ENCODE data around the gene ANKRD13B. TPM values are rescaled to one million over a fixed set of nuclear protein-coding genes. Genes with fewer than 3 reads are reported as not detected.

The ANKRD13B gene
- total RNA-seq, 1 donor from 2014 or later, result 9.4 TPM

DNA sequence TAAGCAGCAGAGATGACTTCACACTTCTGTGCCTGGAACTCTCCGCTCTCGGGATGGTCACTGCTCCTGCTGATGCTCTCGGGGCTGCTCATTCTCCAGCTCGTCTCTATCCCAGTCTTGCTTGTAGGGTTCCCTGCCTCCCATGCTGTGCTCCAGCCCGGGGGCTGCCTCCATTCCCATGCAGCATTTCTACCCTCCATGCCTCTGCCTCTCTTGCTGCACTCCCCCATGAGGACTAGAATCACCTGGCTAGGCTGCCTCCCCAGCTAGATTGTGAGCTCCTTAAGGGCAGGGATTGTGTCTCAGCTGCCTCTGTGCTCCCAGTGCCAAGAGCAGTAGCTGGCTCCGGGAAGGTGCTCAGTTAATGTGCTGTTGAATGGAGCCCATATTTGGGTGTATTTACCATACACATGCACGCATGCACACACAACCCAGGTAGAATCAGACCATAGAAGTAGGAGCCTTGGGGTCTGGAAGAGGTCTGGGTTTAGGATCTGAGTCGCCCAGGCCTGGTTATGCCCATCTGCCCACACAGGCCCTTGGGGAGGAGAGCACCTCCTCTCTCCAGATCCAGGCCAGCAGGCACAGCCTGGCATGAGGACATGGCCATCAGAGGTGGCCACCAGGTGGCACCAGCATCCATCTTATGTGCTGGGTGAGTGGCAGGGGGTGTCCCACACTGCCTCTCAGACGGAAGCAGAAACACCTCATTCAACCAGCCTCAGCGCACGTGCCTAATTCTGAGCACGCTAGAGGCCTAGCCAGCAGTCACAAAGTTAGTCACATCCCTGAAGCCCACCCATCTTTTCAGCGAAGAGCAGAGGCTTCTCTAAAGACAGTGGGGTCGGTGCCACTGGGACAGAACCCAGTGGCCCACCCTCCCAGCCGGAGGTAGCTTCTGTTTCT is 12.8 kb upstream of the ANKRD13B start:
- H3K9me3 ChIP-seq (ENCODE audit: control insufficient read depth in 3 of 3, low read length in 3 of 3), result no peaks in the 10 kb centered on the region
- H3K4me3 ChIP-seq (ENCODE audit: low read length in 3 of 3), result peak overlapping the region in 1 of 3 donors; percentile 22
- peaks cover 54 to 58% (median 55%) of the 10 kb centered on the region in 3 donors for H3K36me3 ChIP-seq (ENCODE audit: control insufficient read depth in 3 of 3, insufficient read depth in 3 of 3, low read length in 3 of 3)
- H3K27me3 ChIP-seq (ENCODE audit: control insufficient read depth in 3 of 3, insufficient read depth in 3 of 3, low read length in 3 of 3), result no peaks in the 10 kb centered on the region
- H3K27ac ChIP-seq (ENCODE audit: low read depth, low read length), result no peak overlapping the region
- H3K4me1 ChIP-seq (ENCODE audit: control insufficient read depth in 3 of 3, insufficient read depth in 3 of 3, low read length in 3 of 3), result peaks cover 30 to 49% (median 38%) of the 10 kb centered on the region in 3 donors
- peak overlapping the region in 1 of 3 donors; percentile 40 for H3K9ac ChIP-seq (ENCODE audit: low read depth in 1 of 3, low read length in 3 of 3)

DNA sequence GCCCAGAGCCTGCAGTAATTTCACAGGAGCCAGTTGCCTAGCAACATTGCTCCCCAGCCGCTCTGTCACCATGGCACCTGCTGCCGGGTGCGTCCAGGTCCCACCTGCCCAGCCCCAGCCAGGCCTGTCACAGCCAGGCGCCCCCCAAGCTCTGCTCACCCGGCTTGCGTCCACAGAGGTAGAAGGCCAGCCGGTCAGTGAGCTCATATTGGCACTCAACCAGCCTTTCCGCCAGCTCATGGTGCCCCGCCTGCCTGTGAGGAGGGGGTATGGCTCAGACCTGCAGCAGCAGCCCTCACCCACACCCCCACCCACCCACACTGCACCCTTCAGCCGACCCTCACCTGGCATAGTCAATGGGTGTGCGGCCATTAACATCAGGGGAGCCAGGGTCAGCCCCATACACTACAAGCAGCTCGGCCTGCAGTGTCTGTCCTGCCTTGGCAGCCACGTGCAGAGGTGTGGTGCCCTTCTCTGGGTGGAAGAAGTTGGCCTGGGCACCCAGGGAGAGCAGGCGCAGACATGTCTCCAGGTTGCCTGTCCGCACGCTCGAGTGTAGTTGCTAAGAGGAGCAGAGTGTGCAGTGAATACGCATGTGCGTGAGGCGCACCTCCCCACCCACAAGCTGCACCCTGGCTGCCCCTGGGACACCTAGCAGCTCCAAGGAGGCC is 11.2 kb upstream of the ANKRD13B start:
- Histone ChIP-seq H3K27me3 (ENCODE audit: control insufficient read depth in 3 of 3, insufficient read depth in 3 of 3, low read length in 3 of 3) (no peaks in the 10 kb centered on the region), H3K27ac (ENCODE audit: low read depth, low read length) (no peak overlapping the region), H3K4me3 (ENCODE audit: low read length in 3 of 3) (no peak overlapping the region), H3K9ac (ENCODE audit: low read depth in 1 of 3, low read length in 3 of 3) (no peak overlapping the region), H3K4me1 (ENCODE audit: control insufficient read depth in 3 of 3, insufficient read depth in 3 of 3, low read length in 3 of 3) (peaks cover 40 to 62% (median 51%) of the 10 kb centered on the region in 3 donors), H3K36me3 (ENCODE audit: control insufficient read depth in 3 of 3, insufficient read depth in 3 of 3, low read length in 3 of 3) (peaks cover 38 to 43% (median 39%) of the 10 kb centered on the region in 3 donors), H3K9me3 (ENCODE audit: control insufficient read depth in 3 of 3, low read length in 3 of 3) (no peaks in the 10 kb centered on the region)

DNA sequence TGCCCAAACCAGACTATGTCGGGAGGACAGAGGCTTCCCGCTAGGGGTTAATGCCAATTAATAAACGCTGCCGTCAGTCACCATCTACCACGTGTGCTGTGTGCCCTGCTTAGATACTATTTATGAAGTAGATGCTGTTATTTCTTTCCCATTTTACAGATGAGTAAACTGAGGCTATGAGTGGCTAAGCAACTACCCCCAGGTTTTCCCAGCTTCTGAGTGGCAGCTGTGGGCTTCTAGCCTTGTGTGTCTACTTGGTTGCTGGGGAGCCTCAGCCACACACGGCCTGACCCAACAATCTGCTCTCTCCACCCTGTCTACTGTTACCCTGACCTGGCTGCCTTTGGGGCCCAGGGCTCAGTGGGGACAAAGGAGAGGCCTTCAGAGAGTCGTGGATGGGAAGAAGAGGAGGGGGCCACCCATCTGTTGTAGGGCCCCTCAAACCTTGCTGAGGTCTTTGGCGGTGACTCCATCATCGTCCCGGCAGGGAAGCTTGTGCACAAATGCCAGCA is 10.6 kb upstream of the ANKRD13B start:
- H3K9ac ChIP-seq (ENCODE audit: low read depth in 1 of 3, low read length in 3 of 3), result peak overlapping the region in 1 of 3 donors; percentile 54
- peaks cover 33 to 37% (median 33%) of the 10 kb centered on the region in 3 donors for H3K36me3 ChIP-seq (ENCODE audit: control insufficient read depth in 3 of 3, insufficient read depth in 3 of 3, low read length in 3 of 3)
- no peak overlapping the region for H3K27ac ChIP-seq (ENCODE audit: low read depth, low read length)
- peaks cover 46 to 68% (median 57%) of the 10 kb centered on the region in 3 donors for H3K4me1 ChIP-seq (ENCODE audit: control insufficient read depth in 3 of 3, insufficient read depth in 3 of 3, low read length in 3 of 3)
- H3K9me3 ChIP-seq (ENCODE audit: control insufficient read depth in 3 of 3, low read length in 3 of 3), result no peaks in the 10 kb centered on the region
- no peaks in the 10 kb centered on the region for H3K27me3 ChIP-seq (ENCODE audit: control insufficient read depth in 3 of 3, insufficient read depth in 3 of 3, low read length in 3 of 3)
- no peak overlapping the region for H3K4me3 ChIP-seq (ENCODE audit: low read length in 3 of 3)

DNA sequence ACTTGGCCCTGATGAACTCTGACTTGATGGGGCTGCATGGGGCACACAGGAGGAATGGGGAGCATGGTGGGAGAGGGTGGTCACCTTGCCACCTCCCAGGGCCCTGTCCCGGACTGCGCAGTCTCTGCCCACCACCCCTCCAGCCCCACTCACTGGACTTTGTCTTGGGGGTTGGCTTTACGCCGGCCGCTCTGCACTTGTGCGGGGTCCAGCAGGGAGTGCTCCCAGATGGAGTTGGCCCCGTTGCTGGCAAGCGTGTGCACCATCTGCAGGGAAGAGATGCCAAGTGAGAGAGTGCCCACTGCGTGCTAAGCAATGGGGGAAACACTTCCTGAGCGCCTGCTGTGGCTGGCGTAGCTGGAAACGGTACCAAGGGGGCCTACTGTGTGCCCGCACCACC is 10.2 kb upstream of the ANKRD13B start:
- peaks cover 51 to 72% (median 62%) of the 10 kb centered on the region in 3 donors for H3K4me1 ChIP-seq (ENCODE audit: control insufficient read depth in 3 of 3, insufficient read depth in 3 of 3, low read length in 3 of 3)
- peaks cover 28 to 33% (median 29%) of the 10 kb centered on the region in 3 donors for H3K36me3 ChIP-seq (ENCODE audit: control insufficient read depth in 3 of 3, insufficient read depth in 3 of 3, low read length in 3 of 3)
- no peaks in the 10 kb centered on the region for H3K27me3 ChIP-seq (ENCODE audit: control insufficient read depth in 3 of 3, insufficient read depth in 3 of 3, low read length in 3 of 3)

DNA sequence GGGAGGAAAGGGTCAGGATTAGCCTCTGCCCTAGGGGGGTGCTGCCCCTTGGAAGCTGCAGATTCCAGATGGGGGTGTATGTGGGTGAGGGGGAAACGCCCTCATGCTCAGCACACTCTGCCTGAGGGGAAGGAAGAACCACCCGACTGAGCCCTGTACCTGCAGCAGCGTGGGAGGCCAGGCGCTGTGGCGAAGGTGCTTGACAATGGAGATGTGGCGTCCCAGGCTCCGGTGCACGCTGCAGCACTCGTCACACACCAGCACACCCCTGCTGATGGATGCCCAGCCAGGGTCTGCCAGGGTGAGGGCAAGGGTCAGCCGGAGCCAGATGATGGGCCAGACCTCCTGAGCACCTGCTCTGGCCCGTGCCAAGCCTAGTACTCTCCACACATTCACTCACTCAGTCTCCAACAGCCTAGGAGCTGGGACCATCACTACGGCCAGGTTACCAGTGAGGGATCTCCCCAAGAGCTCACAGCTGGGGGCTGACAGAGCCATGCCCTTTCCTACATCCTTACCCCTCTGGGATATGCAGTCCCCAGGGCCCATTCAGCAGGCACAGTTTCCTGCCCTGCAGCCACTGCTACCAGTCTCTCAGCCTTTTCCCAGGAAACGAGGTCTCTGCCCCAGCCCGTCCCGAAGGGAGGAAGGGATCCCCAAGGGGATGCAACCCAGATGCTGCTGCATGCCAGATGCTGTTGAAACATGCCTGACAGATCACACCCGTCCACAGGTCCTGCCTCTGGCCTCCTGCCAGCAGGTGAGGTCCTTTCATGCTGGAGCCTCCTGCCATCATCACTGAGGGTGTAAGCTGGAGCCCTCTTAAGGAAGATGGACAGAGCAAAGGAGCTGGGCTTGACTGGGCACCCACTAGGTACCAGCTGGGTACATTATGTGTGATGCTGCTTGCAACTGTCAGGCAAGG is 9.3 kb upstream of the ANKRD13B start:
- Histone ChIP-seq H3K36me3 (ENCODE audit: control insufficient read depth in 3 of 3, insufficient read depth in 3 of 3, low read length in 3 of 3) (peaks cover 20 to 25% (median 22%) of the 10 kb centered on the region in 3 donors), H3K4me1 (ENCODE audit: control insufficient read depth in 3 of 3, insufficient read depth in 3 of 3, low read length in 3 of 3) (peaks cover 59 to 80% (median 70%) of the 10 kb centered on the region in 3 donors), H3K9ac (ENCODE audit: low read depth in 1 of 3, low read length in 3 of 3) (peak overlapping the region in 1 of 3 donors; percentile 54), H3K27me3 (ENCODE audit: control insufficient read depth in 3 of 3, insufficient read depth in 3 of 3, low read length in 3 of 3) (no peaks in the 10 kb centered on the region), H3K9me3 (ENCODE audit: control insufficient read depth in 3 of 3, low read length in 3 of 3) (no peaks in the 10 kb centered on the region), H3K27ac (ENCODE audit: low read depth, low read length) (no peak overlapping the region), H3K4me3 (ENCODE audit: low read length in 3 of 3) (peak overlapping the region in 1 of 3 donors; percentile 0)

More for the DNA sequence above, 10.2 kb upstream of the ANKRD13B start:
- H3K9ac ChIP-seq (ENCODE audit: low read depth in 1 of 3, low read length in 3 of 3), result peak overlapping the region in 1 of 3 donors; percentile 54
- no peak overlapping the region for H3K27ac ChIP-seq (ENCODE audit: low read depth, low read length)
- H3K4me3 ChIP-seq (ENCODE audit: low read length in 3 of 3), result no peak overlapping the region
- H3K9me3 ChIP-seq (ENCODE audit: control insufficient read depth in 3 of 3, low read length in 3 of 3), result no peaks in the 10 kb centered on the region

GRCh38 chr17:29584452-29585079 is 8.4 kb upstream of the ANKRD13B start:
- H3K27me3 ChIP-seq (ENCODE audit: control insufficient read depth in 3 of 3, insufficient read depth in 3 of 3, low read length in 3 of 3), result no peaks in the 10 kb centered on the region
- H3K4me3 ChIP-seq (ENCODE audit: low read length in 3 of 3), result peak overlapping the region in 2 of 3 donors; percentile 0 to 18
- peaks cover 12 to 21% (median 18%) of the 10 kb centered on the region in 3 donors for H3K36me3 ChIP-seq (ENCODE audit: control insufficient read depth in 3 of 3, insufficient read depth in 3 of 3, low read length in 3 of 3)
- no peaks in the 10 kb centered on the region for H3K9me3 ChIP-seq (ENCODE audit: control insufficient read depth in 3 of 3, low read length in 3 of 3)
- H3K4me1 ChIP-seq (ENCODE audit: control insufficient read depth in 3 of 3, insufficient read depth in 3 of 3, low read length in 3 of 3), result peaks cover 60 to 83% (median 70%) of the 10 kb centered on the region in 3 donors
- H3K9ac ChIP-seq (ENCODE audit: low read depth in 1 of 3, low read length in 3 of 3), result peak overlapping the region; percentile 12 to 54 (median 33)
- H3K27ac ChIP-seq (ENCODE audit: low read depth, low read length), result peak overlapping the region; percentile 56

- peak overlapping the region; percentile 56 for H3K27ac ChIP-seq (ENCODE audit: low read depth, low read length)
- no peaks in the 10 kb centered on the region for H3K27me3 ChIP-seq (ENCODE audit: control insufficient read depth in 3 of 3, insufficient read depth in 3 of 3, low read length in 3 of 3)
- H3K36me3 ChIP-seq (ENCODE audit: control insufficient read depth in 3 of 3, insufficient read depth in 3 of 3, low read length in 3 of 3), result peaks cover 5 to 18% (median 13%) of the 10 kb centered on the region in 3 donors
- H3K9ac ChIP-seq (ENCODE audit: low read depth in 1 of 3, low read length in 3 of 3), result peak overlapping the region; percentile 12 to 70 (median 47)
- H3K9me3 ChIP-seq (ENCODE audit: control insufficient read depth in 3 of 3, low read length in 3 of 3), result no peaks in the 10 kb centered on the region
- H3K4me1 ChIP-seq (ENCODE audit: control insufficient read depth in 3 of 3, insufficient read depth in 3 of 3, low read length in 3 of 3), result peaks cover 65 to 83% (median 72%) of the 10 kb centered on the region in 3 donors
- H3K4me3 ChIP-seq (ENCODE audit: low read length in 3 of 3), result peak overlapping the region; percentile 18 to 64 (median 62)
Observed at GRCh38 chr17:29585080-29585751, 7.7 kb upstream of the ANKRD13B start.

GRCh38 chr17:29586676-29587469 is 6.1 kb upstream of the ANKRD13B start:
- peak overlapping the region; percentile 37 to 88 (median 51) for H3K4me3 ChIP-seq (ENCODE audit: low read length in 3 of 3)
- H3K9ac ChIP-seq (ENCODE audit: low read depth in 1 of 3, low read length in 3 of 3), result peak overlapping the region; percentile 35 to 88 (median 79)
- no peaks in the 10 kb centered on the region for H3K27me3 ChIP-seq (ENCODE audit: control insufficient read depth in 3 of 3, insufficient read depth in 3 of 3, low read length in 3 of 3)
- H3K27ac ChIP-seq (ENCODE audit: low read depth, low read length), result no peak overlapping the region
- peaks cover 78 to 86% (median 83%) of the 10 kb centered on the region in 3 donors for H3K4me1 ChIP-seq (ENCODE audit: control insufficient read depth in 3 of 3, insufficient read depth in 3 of 3, low read length in 3 of 3)
- peaks cover 3 to 12% (median 5%) of the 10 kb centered on the region in 3 donors for H3K36me3 ChIP-seq (ENCODE audit: control insufficient read depth in 3 of 3, insufficient read depth in 3 of 3, low read length in 3 of 3)
- no peaks in the 10 kb centered on the region for H3K9me3 ChIP-seq (ENCODE audit: control insufficient read depth in 3 of 3, low read length in 3 of 3)
